GM20431 (cell line): ENCODE data around the gene ARL8B.
"Not testable (repeated sequence)": the region's sequence is repeated elsewhere in the genome, so short reads cannot be mapped to it uniquely, and the experiment has no call there.

Experiments
- in situ Hi-C: fragments of 300-500 bp; cut with MseI, MboI; formaldehyde crosslinking; loops from one replicate; pipeline ENCODE4 v1.15.0; 2020; ENCODE audit warnings: low sequenced_read_pairs; ENCODE audit not compliant: unreplicated experiment

Gene ARL8B

DNA sequence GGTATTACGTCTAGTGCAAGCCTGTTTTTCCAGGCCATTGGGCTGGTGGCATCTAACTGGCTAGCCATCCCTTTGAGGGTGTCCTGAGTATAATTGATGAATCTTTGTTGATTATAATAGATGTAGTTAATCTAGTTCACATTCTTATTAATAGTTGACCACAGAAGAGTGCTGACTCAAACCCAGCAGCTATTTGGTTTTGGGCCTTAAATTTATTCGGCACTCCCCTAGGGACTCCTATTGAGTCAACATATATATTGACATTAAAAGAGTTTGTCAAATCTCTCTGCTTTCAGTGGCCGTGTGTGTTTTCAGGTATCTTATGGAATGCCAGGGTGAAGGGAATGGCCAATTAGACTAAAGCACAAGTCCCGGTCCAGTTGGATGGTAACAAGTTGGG, 19.7 kb downstream of the ARL8B start:
- in situ Hi-C loops: no loop called here

DNA sequence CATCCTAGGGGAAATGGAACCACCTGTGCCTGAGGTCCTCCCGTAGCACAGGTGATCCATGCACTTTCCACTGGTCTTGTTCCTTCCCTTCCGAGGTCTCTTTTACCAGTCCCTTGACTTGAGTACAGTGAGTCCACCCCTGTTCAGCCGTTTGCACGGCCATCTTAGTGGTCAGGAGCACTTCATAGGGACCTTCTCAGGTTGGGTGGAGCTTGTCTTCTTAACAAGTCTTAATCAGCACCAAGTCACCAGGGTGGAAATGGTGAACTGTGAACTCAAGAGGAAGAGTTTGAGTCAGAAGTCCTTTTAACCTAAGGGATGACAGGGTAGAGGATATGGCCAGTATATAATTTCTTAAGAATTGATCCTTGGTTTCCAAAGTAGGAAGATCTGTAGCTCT, 21.4 kb downstream of the ARL8B start:
- in situ Hi-C loops: no loop called here

DNA sequence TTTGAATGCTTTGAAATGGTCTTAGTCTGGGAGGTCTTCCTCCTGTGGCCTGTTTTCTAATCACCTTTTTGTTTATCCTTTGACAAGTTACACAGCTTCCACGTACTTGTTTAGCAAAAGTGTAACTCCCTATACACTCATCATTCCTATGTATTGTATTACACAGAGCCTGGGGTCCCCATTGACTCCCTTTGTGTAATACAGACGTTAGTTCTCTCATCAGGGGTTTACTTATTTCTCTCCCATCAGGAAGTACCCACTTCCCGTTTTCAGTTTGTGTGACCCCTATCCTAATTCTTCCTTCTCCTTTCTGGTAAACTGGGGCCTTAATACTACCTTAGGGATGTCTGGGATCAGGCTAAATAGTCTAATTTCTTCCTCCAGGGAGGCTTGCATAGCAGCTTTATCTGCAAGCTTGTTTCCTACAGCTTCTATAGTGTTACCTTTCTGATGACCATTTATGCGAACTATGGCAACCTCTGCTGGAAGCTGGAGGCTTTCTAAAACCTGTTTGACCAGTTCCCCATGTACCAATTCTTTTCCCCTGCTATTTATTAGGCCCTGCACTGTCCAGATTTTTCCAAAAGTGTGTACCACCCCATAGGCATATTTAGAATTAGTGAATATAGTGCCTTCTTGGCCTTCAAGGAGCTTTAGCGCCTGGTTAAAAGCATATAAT, 22.4 kb downstream of the ARL8B start:
- in situ Hi-C loops: no loop called here

DNA sequence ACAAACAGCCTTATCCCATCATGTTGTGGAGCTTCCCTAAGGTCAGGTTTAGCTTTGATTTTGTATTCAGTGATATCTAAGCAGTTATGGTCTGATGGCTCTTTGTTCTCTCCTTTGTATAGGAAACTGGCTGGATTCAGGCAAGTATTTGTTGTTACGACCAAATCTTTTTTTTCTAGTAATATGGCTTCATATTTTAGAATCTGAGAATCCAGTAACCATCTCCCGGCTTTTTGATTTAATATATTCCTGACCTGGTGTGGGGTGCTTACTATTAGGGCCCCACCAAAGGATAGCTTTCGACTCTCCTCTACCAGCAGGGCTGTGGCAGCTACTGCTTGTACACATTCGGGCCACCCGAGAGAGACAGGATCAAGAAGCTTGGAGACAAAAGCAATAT, 23.0 kb downstream of the ARL8B start:
- in situ Hi-C loops: no loop called here

DNA sequence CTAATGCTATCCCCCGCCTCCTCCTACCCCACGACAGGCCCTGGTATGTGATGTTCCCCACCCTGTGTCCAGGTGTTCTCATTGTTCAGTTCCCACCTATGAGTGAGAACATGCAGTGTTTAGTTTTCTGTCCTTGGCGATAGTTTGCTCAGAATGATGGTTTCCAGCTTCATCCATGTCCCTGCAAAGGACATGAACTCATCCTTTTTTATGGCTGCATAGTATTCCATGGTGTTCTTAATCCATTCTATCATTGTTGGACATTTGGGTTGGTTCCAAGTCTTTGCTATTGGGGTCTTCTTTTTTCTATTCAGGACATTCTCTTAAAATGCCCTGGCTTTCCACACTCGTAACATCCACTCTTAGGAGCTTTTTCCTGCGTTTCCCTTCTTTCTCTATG, 25.1 kb downstream of the ARL8B start:
- in situ Hi-C loops: not testable (repeated sequence)

DNA sequence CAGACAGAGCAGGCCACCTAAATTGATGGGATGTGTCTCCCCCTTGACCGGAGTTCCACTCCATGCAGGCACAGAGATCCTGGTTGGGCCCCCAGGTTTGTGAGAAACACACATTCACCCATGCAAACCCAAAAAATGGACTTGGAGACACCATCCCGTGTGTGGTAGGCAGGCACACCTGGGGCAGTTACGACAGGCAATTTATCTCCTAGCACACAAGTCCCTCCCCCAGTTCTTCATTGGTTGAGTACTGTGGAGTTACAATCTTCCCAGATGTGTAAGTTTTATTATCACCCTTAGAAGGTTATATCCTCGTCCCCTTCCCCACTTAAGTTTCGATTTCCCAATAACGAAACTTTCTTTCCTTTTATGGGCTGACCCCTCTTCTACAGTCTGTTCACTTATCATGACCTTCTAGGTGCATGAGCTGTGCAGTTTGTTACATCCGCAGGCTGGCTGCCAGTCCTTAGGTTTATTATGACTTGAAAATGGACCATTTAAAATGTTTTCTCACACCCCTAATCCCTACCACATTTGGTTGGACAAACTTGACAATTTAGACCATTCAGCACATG, 27.3 kb downstream of the ARL8B start:
- in situ Hi-C loops: no loop called here

DNA sequence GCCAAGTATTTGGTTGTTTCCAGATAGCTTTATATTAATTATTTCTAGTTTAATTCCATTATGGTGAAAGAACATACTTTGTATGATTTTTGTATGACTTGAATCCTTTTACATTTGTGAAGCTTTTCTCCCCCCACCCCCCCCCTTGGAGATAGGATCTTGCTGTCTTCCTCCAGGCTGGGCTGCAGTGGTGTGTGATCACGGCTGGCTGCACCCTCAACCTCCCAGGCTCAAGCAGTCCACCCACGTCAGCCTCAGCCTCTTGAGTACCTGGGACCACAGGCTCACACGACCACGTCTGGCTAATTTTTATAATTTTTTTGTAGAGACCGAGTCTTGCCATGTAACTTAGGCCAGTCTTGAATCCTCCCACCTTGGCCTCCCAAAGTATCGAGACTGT, 29.5 kb downstream of the ARL8B start:
- in situ Hi-C loops: no loop called here

DNA sequence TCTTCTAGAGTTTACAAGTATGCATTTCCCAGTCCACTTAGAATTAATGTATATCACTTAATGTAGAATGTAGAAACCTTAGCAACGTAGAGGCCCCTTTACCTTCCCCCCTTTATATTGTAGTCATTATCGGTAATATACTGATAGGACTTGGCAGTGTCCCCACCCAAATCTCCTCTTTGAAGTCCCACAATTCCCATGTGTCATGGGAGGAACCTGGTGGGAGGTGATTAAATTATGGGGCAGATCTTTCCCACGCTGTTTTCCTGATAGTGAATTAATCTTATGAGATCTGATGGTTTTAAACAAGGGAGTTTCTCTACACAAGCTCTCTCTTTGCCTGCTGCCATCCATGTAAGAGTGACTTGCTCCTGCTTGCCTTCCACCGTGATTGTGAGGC, 31.0 kb downstream of the ARL8B start:
- in situ Hi-C loops: no loop called here

DNA sequence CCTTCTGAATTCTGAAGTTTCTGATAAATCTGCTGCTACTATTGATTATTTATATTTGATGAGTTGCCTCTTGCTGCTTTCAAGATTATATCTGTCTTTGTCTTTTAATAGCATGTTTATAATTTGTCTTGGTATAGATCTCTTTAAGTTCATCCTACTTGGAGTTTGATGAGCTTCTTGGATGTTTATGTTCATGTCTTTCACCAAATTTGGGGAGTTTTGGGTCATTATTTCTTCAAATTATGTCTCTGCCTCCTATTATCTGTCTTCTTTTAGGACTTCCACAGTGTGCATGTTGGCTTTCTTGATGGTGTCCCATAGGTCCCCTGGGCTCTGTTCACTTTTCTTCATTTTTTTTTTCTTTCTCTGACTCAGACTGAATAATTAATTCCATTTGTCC, 33.1 kb downstream of the ARL8B start:
- in situ Hi-C loops: no loop called here

DNA sequence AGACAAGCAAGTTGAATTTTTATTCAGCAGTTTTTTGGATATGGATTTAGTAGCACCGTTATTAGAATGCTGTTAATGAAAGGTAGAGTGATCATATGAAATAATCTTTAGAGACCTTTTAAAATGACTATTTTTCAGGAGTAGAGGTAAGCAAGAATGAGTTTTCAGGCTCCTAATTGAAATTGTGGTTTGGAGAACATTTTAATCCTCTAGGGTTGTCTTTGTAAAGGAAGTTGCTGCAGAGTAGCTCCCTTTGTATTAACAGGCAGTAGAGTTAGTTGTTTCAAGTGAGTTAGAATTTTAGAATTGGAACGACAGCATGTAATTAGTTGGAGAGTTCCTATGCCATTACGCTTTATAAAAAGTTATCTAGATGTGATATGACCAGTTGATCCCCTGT, 38.2 kb downstream of the ARL8B start:
- in situ Hi-C loops: no loop called here

DNA sequence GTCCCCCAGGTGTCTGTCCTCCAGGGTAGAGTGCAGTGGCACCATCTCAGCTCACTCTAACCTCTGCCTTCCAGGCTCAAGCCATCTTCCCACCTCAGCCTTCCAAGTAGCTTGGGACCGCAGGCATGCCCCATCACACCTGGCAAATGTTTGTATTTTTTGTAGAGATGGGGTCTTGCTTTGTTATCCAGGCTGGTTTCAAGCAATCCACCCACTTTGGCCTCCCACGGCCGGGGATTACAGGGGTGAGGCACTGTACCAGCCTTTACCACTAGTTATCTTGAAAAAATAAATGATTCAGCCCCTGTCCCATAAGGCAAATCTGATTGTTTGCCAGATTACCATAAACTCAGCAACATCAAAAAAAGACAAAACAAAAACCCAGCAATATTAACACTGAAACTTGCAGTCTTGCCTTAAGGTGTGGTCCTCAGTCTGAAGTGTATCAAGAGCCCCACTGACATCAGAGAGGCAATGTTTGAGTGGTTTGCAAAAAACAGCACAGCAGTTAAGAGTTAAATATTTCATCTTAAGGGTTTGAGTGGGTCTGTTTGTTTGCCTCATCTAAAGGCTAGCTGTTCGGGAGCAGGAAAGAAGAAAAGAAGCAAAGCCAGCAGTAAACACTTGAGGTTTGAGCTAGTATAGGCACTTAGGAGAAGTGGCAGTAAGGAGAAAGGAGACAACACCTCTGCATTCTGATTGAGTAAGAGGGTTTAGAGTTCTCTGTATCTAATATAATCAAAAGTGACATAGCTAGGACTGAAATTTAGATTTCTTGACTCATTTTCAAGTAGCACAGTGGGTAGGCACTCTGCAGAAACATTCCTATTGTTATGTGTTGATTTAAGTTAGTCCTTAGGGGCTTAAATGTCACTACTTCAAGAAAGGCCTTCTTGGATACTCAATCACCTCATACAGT, 39.1 kb downstream of the ARL8B start:
- in situ Hi-C loops: no loop called here

DNA sequence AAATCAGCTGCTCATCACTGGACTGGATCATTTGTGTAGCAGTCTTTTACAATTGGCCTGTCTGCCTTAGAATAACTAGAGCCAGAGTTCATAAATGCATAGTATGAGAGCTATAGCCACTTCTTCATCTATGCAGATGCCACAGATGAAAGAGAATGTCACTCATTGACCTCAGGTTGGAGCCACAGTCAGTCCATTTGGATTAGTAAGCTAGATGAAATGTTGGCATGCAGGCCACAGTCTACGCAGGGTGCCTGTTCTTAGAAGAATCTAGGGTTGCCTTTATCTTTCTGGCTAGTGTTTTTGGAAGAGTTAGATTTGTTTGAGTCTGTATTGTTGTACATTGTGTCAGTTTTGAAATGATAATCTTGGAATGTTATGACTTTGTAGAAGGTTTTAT, 40.0 kb downstream of the ARL8B start:
- in situ Hi-C loops: no loop called here

DNA sequence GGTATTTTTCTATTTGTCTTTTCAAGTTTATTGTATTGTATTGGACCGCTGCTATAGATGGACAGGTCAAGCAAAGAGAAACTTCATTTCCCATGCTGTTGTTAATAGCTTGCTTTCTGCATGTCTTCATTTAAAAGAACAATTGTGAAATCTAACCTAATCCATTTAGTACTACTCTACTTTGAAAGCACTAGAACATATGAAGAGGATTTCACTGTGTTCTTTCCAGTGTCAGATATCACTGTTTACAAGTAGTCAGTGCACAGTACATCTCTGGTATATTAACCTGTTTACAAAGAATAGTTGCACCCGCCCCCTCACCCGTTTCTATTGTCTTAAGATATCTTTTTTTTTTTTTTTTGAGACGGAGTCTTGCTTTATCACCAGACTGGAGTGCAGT, 43.6 kb downstream of the ARL8B start:
- in situ Hi-C loops: no loop called here

DNA sequence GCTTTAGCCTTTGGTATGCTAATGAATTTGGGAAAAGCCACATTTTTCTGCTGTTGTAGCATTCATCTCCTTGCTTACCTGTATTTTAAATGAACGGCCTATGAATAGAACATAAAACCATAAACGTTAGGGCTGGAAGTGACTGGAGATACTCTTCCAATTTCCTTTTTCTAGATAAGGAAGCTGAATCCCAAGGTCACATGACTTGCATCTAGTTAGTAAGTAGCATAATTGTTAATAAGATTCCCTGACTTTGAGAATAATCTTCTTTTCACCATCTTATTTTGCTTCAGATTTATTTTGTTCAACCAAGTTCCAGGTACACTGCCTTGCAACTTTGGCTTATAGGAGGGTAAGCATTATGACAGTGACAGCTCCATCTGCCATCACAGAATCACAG, 44.8 kb downstream of the ARL8B start:
- in situ Hi-C loops: no loop called here

DNA sequence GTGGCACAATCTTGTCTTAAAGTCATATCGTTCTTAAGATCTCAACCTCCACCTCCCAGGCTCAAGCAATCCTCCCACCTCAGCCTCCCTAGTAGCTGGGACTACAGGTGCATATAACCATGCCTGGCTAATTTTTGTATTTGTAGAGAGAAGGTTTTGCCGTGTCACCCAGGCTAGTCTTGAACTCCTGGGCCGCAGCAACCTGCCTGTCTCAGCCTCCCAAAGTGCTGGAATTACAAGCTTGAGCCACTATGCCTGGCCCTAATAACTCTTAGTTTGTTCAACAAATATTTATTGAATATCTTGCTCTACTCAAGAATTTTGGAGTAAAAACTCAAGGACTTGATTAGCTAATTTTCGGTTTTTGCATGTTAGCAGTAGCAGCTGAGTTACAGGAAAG, 46.0 kb downstream of the ARL8B start:
- in situ Hi-C loops: no loop called here

DNA sequence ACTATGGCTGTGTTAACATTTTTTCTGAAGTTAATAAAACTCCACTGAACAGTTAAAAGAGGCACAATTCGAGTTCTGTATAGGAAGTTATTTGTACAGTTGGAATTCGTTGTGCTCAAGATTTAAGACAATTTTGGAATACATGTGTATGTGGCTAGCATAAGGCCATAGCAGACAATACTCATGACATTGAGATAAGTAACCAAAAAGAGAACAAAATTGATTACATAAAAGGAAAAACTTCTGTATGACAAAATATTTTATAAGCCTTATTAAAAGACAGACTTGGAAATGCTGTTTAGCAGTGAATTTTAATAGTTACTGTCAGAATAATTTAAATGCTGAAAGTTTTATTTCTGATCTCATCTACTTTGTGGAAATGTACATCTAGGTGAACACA, 47.7 kb downstream of the ARL8B start:
- in situ Hi-C loops: no loop called here

DNA sequence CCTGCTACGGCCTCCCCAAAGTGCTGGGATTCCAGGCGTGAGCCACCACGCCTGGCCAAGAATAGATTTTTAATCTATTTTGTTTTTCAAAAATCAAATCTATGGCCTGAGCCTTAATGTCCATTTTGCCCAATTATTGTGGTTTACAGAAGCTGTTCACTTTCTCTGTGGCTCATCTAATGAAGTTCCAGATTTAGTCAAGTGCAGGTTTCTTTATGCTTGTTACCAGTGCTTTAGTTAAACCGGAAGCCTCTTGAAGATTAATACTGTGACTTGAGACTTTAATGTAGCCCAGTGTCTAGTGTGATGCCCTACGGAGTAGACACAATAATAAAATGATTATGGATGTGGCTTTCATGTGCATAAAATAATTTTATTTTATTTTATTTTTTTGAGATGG, 48.9 kb downstream of the ARL8B start:
- in situ Hi-C loops: no loop called here

DNA sequence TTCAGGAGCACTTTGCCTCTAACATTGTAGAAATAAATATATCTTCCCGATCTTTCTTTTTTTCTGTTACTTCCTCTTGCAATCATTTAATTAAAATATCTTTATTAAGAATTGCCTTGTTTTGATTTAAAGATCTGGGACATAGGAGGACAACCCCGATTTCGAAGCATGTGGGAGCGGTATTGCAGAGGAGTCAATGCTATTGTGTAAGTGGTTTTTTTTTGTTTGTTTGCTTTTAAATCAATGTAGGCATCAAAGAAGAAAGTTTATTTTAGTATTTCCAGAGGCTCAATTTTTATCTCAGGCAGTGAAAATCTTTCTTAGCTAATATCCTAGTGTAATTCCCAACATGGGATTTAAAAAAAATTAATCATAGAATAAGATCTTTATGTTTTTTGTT, 49.9 kb downstream of the ARL8B start:
- in situ Hi-C loops: no loop called here

DNA sequence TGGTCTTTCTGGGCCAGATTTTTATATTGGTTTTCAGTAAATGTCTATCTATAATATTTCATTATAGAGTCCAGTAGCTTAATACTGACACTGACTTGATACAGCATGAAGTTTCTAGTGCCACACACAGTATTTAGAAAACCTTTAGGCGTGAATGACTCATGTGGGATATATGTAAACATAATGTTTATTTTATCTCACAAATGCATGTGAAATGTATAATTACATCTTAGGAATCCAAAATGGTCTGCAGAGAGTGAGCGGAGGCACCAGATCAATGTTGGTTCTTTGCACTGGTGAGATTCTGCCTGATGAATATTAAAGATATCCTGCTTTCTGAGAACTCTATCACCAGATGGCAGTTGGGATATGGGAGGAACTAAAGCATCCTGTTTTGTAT, 56.9 kb downstream of the ARL8B start:
- in situ Hi-C loops: not testable (repeated sequence)

DNA sequence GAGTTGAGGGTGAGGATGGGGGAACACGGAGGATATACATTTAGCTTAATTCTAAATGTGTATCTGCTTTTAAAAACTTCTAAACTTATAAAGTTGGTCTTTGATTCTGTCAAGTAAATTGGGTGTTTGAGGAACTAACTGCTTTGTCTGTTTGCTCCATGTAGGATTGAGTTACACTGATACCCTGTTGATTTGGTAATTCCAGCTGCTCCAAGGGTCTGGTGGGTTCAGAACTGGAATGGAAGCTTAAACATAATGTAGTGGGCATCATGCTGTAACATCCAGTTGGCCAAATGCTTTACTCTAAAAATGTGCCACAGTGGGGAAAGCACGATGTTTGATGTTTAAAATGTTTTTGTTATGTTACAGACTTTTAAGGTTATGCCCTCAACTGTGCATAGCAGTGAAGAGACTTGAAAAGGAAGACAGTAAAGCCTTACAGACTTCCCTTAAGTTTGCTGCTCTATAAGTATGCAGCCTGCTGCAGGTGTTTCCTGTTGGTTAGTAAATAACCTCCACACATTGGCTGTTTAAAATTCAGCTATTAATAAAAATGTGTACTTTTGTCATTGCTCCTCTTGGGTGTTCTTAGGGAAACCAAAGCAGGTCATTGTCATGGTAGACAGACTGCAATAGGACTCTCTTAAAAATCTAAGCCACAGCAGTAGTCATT, 59.5 kb downstream of the ARL8B start:
- in situ Hi-C loops: no loop called here

DNA sequence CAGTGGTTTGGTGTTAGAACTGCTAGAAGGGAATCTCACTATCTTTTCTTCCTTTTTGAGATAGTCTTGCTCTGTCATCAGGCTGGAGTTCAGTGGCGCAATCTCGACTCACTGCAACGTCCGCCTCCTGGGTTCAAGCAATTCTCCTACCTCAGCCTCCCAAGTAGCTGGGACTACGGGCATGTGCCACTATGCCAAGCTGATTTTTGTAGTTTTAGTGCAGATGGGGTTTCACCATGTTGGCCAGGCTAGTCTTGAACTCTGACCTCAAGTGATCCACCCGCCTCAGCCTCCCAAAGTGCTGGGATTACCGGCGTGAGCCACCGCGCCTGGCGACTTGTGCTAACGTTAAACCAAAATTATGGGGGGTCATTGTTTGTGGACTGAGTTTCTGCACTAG, 61.6 kb downstream of the ARL8B start:
- in situ Hi-C loops: not testable (repeated sequence)
